BE2C (cell line): Measurements from ENCODE around the gene PRKN.

ENCODE experiments used
- DNase-seq: peaks from one replicate; pipeline ENCODE4 v3.0.0-alpha.2; 2020
- H3K27me3 ChIP-seq: fragments of 250-450 bp; sonication (Bioruptor Pico); 2 replicates; pipeline ENCODE4 v1.5.1; 2020; ENCODE audit warnings: mild to moderate bottlenecking
- H3K36me3 ChIP-seq: fragments of 250-450 bp; sonication (Bioruptor Pico); 2 replicates; pipeline ENCODE4 v1.5.1; 2020; ENCODE audit warnings: mild to moderate bottlenecking
- H3K4me1 ChIP-seq: fragments of 250-450 bp; sonication (Bioruptor Pico); 2 replicates; pipeline ENCODE4 v1.5.1; 2020
- H3K4me3 ChIP-seq: 2 replicates; pipeline ENCODE4 v1.5.1; 2011; ENCODE audit warnings: low read depth, low read length
- H3K9me3 ChIP-seq: fragments of 250-450 bp; sonication (Bioruptor Pico); 2 replicates; pipeline ENCODE4 v1.5.1; 2020
- TF ChIP-seq, protein P1 (sequence below): IDR thresholded peaks from 2 replicates; pipeline ENCODE4 v1.5.1; 2012; ENCODE audit warnings: mild to moderate bottlenecking, low read depth, low read length

The PRKN gene

DNA sequence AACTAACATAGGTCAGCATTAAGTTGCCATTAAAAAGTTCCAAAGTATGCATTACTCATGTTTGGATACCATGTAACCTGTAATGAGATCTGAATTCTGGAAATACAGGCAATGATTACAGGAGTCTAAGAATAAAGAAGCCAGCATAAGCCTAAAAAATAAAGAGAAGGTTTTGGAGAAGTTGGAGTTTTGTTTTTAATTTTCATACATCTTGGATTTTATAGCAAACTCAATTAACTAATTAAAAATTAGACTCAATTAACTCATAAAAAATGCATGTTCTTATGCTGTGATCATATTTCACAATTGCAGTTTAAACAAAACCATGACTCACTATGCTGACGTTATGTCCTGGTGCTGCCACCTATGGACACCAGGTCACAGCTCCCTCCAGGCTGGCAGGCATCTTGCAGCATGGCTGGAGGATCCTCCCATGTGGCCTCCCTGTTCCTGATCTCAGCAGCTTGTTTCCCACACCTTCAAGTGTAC lies 804.9 kb downstream of the PRKN start:
- peak; percentile 77 for DNase-seq
- H3K4me3 ChIP-seq, result no peak overlapping the region
- H3K36me3 ChIP-seq, result no peaks in the 10 kb centered on the region
- no peaks in the 10 kb centered on the region for H3K9me3 ChIP-seq
- TF ChIP-seq, protein P1, sequence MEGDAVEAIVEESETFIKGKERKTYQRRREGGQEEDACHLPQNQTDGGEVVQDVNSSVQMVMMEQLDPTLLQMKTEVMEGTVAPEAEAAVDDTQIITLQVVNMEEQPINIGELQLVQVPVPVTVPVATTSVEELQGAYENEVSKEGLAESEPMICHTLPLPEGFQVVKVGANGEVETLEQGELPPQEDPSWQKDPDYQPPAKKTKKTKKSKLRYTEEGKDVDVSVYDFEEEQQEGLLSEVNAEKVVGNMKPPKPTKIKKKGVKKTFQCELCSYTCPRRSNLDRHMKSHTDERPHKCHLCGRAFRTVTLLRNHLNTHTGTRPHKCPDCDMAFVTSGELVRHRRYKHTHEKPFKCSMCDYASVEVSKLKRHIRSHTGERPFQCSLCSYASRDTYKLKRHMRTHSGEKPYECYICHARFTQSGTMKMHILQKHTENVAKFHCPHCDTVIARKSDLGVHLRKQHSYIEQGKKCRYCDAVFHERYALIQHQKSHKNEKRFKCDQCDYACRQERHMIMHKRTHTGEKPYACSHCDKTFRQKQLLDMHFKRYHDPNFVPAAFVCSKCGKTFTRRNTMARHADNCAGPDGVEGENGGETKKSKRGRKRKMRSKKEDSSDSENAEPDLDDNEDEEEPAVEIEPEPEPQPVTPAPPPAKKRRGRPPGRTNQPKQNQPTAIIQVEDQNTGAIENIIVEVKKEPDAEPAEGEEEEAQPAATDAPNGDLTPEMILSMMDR, result peak; percentile 79
- H3K4me1 ChIP-seq, result peaks cover 4% of the 10 kb centered on the region; the same call in 1 of the 2 replicates
- no peaks in the 10 kb centered on the region for H3K27me3 ChIP-seq

DNA sequence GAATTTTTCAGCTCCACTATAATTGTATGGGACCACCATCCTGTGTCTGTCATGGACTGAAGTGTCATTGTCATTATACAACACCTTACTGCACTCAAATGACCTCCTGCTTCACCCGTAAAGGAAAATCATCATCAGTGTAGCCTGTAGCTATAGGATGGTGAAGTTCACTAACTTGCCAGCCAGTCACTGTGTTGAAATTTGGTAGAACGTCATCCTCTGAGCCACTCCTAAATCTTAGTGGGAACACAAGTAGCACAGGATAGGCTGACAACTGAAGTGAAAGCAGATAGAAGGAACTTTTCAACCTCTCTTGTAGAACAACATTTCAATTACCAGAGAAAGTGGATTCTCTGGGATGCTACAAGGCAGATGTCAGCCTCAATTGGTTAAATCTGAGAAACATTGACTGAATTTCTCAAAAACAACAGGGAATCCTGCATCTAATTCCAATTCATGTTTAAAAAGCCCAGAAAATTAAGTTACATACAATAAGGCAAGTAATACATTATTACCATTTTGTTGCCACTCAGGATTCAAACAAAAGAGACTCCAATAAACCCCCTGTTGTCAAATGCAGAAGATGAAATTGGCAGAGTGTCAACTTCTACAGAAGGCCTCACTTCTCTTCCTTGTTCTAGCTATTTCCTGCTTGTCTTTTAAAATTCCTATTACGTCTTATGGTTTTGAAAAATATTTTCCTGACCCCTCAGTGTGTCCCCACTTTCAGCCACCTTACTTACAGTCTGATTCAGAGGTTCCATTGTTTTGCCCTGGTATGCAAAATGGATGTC lies 805.8 kb downstream of the PRKN start:
- no peaks in the 10 kb centered on the region for H3K27me3 ChIP-seq
- peaks cover 4% of the 10 kb centered on the region; the same call in 1 of the 2 replicates for H3K4me1 ChIP-seq
- TF ChIP-seq, protein P1, result no peak
- DNase-seq, result no peak
- H3K36me3 ChIP-seq, result no peaks in the 10 kb centered on the region
- no peak overlapping the region for H3K4me3 ChIP-seq
- no peaks in the 10 kb centered on the region for H3K9me3 ChIP-seq

DNA sequence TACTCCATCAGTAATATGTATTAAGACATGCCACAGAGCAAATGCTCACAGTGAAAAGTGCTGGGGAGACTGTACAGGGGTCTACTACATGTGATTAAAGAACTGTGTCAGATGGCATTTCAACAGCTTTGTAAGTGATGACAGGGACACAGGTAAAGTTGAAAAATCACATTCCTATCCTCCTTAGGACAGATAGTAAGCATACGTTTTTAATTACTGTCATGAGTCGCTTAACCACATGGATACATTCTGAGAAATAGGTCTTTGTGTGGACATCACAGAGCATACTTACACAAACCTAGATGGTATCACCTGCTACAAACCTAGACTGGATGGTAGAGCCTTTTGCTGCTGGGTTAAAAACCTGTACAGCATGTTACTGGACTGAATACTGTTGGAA lies 807.9 kb downstream of the PRKN start:
- Histone ChIP-seq H3K4me1 (peaks cover 4% of the 10 kb centered on the region; the same call in 1 of the 2 replicates), H3K36me3 (no peaks in the 10 kb centered on the region), H3K27me3 (no peaks in the 10 kb centered on the region), H3K9me3 (no peaks in the 10 kb centered on the region), H3K4me3 (no peak overlapping the region)
- TF ChIP-seq, protein P1, result no peak
- DNase-seq, result no peak

DNA sequence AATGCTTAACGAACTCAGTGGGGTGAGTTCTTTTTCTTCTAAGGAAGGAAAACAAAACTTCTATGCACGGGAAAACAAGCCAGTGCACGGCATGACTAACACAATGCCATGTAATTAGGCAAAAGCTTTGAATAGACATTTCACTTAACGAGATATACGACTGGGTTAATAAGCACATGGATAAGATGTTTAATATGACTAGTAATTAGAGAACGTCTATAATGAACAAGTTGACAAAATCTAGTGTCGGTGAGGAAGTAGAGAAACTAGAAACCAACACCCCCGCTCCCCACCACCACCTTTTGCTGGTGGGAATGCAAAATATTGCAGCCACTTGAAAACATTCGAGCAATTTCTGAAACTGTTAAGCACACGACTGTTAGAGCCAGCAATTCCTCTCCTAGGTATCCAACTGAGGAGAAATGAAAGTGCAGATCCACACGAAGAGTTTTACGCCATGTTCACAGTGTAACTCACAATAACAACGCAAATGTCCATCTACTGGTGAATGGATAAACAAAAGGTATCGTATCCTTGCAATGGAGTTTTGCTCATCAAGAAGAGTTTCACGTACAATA lies 808.8 kb downstream of the PRKN start:
- no peak for DNase-seq
- H3K4me3 ChIP-seq, result no peak overlapping the region
- H3K9me3 ChIP-seq, result no peaks in the 10 kb centered on the region
- H3K4me1 ChIP-seq, result peaks cover 4% of the 10 kb centered on the region; the same call in 1 of the 2 replicates
- TF ChIP-seq, protein P1, result no peak
- no peaks in the 10 kb centered on the region for H3K36me3 ChIP-seq
- no peaks in the 10 kb centered on the region for H3K27me3 ChIP-seq

DNA sequence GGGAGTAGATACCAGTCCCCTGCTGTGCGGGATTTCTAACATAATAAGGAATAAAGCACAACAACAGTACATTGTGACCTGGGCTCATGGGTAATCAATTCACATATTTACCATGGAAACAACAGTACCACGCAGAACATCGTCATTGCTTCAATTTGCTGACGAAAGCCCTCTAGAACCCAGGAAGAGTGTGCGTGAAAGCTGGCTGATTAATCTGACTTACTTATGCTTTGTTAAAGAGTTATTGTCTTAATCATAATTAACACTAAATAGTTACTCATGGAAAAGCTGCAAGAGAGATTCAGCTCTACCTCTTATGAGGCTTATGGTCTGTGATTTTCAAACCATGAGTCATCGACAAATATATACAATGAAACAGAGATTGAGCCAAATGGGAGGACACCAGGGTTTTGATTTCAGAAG lies 809.4 kb downstream of the PRKN start:
- Histone ChIP-seq H3K4me1 (peaks cover 4% of the 10 kb centered on the region; the same call in 1 of the 2 replicates), H3K9me3 (no peaks in the 10 kb centered on the region), H3K36me3 (no peaks in the 10 kb centered on the region), H3K4me3 (no peak overlapping the region), H3K27me3 (no peaks in the 10 kb centered on the region)
- no peak for DNase-seq
- TF ChIP-seq, protein P1, result no peak

DNA sequence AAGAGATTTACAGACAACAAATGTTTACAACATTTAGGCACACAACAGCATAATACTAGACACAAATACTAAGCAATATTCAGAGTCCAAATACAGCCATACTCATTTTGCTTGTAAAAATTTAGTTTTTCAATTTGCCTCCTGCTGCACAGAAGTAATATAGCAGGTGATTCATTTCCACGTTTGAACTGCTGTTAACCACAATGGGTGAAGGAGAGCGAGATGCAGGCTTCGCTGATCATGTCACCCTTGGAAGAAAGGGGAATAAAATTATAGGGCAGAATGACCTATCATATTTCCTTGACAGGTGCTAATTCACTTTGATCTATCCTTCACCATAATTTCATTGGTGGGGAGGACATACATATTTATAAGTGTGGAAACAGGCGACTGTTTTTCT lies 809.9 kb downstream of the PRKN start:
- Histone ChIP-seq H3K4me1 (no peaks in the 10 kb centered on the region; the same call in 1 of the 2 replicates), H3K9me3 (no peaks in the 10 kb centered on the region), H3K4me3 (no peak overlapping the region), H3K36me3 (no peaks in the 10 kb centered on the region), H3K27me3 (no peaks in the 10 kb centered on the region)
- TF ChIP-seq, protein P1, result peak; percentile 14
- no peak for DNase-seq
